ENCODE measurements around the gene TC2N. TPM values are rescaled to one million over a fixed set of nuclear protein-coding genes. Genes with fewer than 3 reads are reported as not detected.
A peak's percentile ranks its signal among the peaks of the same experiment; 100 is the strongest.

Gene TC2N
- total and polyA plus RNA-seq, 2 experiments from 2014 or later = 10.0 to 35.0 TPM

DNA sequence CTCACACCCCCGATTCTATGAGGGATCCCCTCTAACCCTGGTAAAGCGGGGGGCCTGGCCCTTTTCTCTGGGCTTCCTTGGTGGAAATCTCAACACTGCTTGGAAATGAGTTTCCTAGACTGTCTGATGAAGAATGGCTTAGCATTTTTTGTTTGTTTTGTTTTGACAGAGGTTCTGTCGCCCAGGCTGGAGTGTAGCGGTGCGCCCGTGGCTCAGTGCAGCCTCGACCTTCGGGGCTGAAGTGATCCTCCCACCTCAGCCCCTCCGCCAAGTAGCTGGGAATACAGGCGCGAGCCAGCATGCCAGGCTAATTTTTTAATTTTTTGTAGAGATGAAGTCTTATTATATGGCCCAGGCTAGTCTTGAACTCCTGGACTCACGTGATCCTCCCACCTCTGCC, 30.3 kb downstream of the TC2N start (continued):
- TF ChIP-seq STAT1 (IDR thresholded peaks at IDR 0.05; ENCODE audit: unreplicated experiment) = no peak
- TF ChIP-seq CREB1 (CRISPR knock-in tag; IDR thresholded peaks at IDR 0.05; ENCODE audit: low read depth) = no peak
- TF ChIP-seq, protein P1, sequence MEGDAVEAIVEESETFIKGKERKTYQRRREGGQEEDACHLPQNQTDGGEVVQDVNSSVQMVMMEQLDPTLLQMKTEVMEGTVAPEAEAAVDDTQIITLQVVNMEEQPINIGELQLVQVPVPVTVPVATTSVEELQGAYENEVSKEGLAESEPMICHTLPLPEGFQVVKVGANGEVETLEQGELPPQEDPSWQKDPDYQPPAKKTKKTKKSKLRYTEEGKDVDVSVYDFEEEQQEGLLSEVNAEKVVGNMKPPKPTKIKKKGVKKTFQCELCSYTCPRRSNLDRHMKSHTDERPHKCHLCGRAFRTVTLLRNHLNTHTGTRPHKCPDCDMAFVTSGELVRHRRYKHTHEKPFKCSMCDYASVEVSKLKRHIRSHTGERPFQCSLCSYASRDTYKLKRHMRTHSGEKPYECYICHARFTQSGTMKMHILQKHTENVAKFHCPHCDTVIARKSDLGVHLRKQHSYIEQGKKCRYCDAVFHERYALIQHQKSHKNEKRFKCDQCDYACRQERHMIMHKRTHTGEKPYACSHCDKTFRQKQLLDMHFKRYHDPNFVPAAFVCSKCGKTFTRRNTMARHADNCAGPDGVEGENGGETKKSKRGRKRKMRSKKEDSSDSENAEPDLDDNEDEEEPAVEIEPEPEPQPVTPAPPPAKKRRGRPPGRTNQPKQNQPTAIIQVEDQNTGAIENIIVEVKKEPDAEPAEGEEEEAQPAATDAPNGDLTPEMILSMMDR (conservative IDR thresholded peaks at IDR 0.05; ENCODE audit: low read depth in 2 of 2) = no peak
- TF ChIP-seq ZNF331 (CRISPR knock-in tag; IDR thresholded peaks at IDR 0.05; ENCODE audit: low read depth) = no peak
- TF ChIP-seq, protein P2, sequence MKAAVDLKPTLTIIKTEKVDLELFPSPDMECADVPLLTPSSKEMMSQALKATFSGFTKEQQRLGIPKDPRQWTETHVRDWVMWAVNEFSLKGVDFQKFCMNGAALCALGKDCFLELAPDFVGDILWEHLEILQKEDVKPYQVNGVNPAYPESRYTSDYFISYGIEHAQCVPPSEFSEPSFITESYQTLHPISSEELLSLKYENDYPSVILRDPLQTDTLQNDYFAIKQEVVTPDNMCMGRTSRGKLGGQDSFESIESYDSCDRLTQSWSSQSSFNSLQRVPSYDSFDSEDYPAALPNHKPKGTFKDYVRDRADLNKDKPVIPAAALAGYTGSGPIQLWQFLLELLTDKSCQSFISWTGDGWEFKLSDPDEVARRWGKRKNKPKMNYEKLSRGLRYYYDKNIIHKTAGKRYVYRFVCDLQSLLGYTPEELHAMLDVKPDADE (IDR thresholded peaks at IDR 0.05) = no peak

DNA sequence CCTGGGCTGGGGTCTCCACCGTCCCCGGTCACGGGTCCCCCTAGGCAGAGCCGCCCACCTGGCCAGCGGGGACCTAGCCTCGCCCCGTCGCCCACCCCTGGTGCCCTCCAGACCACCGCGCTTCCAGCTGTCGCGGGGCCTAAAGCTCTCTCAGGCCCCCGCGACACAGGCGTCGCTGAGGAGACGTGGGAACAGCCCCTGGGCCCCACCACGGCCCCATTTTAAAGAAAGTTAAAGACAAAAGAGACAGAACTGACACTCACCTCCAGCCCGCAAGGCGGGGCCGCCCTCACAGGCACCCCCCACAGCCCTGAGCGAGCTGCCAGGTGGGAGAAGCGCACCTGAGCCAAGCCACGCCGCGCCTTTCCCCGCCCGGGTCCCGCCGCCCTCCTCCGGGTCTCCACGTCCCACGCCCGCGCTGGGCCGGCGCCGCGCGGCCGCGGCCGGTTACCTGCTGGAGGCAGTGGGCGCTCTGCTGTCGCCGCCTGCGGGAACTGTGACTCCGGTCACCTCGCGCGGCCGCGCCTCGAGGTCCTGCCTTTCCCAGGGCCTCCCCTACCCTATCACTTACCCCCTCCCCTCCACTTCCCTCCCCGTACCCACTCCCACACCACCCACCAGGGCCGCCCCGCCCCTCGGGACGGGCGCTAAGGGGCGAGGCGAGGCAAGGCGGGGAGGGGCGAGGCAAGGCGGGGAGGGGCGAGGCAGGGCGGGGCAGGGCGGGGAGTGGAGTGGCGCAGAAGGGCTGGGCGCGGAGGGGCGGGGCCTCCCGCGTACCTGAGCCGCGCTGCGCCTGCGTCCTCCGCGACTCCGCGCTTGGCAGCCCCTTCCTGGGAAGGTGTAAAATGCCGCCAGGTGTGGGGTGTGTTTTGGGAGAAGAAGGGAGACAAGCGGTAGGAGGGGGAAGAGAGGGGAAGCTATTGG, 31.2 kb downstream of the TC2N start:
- DNase-seq (ENCODE audit: low spot score) (peak; percentile 94), ATAC-seq (peak; percentile 91)
- Histone ChIP-seq H4K20me1 (replicated peaks; ENCODE audit: insufficient read depth) (no peaks in the 10 kb centered on the region), H3K27ac (ENCODE audit: low read depth) (no peak overlapping the region), H2AFZ (peak overlapping the region; percentile 96), H3K9me2 (ENCODE audit: insufficient read depth) (no peaks in the 10 kb centered on the region; the same call in 1 of the 2 replicates), H3K4me2 (peak overlapping the region; percentile 88), H3F3A (replicated peaks; ENCODE audit: low read depth) (no peaks in the 10 kb centered on the region), H3K4me3 (peak overlapping the region; percentile 76), H3K27me3 (ENCODE audit: insufficient read depth) (peaks cover 6% of the 10 kb centered on the region), H3K79me2 (replicated peaks; ENCODE audit: insufficient read depth) (peaks cover 42% of the 10 kb centered on the region), H3K36me3 (ENCODE audit: insufficient read depth) (no peaks in the 10 kb centered on the region), H3K4me1 (ENCODE audit: insufficient read depth) (peaks cover 31% of the 10 kb centered on the region)
- Mint-ChIP-seq H3K4me1 (peaks cover 34% of the 10 kb centered on the region), H3K9me3 (no peaks in the 10 kb centered on the region), H3K27ac (peak overlapping the region; percentile 90; the same call in 1 of the 2 replicates), H3K4me3 (peak overlapping the region; percentile 82), H3K36me3 (ENCODE audit: low read depth) (no peaks in the 10 kb centered on the region), H3K27me3 (ENCODE audit: insufficient read depth, low read depth, poor library complexity) (no peaks in the 10 kb centered on the region)
- TF ChIP-seq, protein P3, sequence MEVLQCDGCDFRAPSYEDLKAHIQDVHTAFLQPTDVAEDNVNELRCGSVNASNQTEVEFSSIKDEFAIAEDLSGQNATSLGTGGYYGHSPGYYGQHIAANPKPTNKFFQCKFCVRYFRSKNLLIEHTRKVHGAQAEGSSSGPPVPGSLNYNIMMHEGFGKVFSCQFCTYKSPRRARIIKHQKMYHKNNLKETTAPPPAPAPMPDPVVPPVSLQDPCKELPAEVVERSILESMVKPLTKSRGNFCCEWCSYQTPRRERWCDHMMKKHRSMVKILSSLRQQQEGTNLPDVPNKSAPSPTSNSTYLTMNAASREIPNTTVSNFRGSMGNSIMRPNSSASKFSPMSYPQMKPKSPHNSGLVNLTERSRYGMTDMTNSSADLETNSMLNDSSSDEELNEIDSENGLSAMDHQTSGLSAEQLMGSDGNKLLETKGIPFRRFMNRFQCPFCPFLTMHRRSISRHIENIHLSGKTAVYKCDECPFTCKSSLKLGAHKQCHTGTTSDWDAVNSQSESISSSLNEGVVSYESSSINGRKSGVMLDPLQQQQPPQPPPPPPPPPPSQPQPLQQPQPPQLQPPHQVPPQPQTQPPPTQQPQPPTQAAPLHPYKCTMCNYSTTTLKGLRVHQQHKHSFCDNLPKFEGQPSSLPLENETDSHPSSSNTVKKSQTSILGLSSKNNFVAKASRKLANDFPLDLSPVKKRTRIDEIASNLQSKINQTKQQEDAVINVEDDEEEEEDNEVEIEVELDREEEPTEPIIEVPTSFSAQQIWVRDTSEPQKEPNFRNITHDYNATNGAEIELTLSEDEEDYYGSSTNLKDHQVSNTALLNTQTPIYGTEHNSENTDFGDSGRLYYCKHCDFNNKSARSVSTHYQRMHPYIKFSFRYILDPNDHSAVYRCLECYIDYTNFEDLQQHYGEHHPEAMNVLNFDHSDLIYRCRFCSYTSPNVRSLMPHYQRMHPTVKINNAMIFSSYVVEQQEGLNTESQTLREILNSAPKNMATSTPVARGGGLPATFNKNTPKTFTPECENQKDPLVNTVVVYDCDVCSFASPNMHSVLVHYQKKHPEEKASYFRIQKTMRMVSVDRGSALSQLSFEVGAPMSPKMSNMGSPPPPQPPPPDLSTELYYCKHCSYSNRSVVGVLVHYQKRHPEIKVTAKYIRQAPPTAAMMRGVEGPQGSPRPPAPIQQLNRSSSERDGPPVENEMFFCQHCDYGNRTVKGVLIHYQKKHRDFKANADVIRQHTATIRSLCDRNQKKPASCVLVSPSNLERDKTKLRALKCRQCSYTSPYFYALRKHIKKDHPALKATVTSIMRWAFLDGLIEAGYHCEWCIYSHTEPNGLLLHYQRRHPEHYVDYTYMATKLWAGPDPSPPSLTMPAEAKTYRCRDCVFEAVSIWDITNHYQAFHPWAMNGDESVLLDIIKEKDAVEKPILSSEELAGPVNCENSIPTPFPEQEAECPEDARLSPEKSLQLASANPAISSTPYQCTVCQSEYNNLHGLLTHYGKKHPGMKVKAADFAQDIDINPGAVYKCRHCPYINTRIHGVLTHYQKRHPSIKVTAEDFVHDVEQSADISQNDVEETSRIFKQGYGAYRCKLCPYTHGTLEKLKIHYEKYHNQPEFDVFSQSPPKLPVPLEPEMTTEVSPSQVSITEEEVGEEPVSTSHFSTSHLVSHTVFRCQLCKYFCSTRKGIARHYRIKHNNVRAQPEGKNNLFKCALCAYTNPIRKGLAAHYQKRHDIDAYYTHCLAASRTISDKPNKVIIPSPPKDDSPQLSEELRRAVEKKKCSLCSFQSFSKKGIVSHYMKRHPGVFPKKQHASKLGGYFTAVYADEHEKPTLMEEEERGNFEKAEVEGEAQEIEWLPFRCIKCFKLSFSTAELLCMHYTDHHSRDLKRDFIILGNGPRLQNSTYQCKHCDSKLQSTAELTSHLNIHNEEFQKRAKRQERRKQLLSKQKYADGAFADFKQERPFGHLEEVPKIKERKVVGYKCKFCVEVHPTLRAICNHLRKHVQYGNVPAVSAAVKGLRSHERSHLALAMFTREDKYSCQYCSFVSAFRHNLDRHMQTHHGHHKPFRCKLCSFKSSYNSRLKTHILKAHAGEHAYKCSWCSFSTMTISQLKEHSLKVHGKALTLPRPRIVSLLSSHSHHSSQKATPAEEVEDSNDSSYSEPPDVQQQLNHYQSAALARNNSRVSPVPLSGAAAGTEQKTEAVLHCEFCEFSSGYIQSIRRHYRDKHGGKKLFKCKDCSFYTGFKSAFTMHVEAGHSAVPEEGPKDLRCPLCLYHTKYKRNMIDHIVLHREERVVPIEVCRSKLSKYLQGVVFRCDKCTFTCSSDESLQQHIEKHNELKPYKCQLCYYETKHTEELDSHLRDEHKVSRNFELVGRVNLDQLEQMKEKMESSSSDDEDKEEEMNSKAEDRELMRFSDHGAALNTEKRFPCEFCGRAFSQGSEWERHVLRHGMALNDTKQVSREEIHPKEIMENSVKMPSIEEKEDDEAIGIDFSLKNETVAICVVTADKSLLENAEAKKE (CRISPR knock-in tag; IDR thresholded peaks at IDR 0.05) = no peak
- peak; percentile 74 for TF ChIP-seq POLR2AphosphoS5 (IDR thresholded peaks at IDR 0.05; ENCODE audit: low read depth)

Data from GM23338 (cell line).